Measurements from ENCODE around the gene AP2B1. TPM values are rescaled to one million over a fixed set of nuclear protein-coding genes. Genes with fewer than 3 reads are reported as not detected.

The AP2B1 gene
- total and polyA plus RNA-seq, 9 of the 15 experiments (the other 6 are each of a cell fraction or from before 2014, with no cell fraction given): 60.1 to 287 (median 105) TPM

GRCh38 chr17:35734396-35734795 is 147.3 kb downstream of the AP2B1 start:
- no peak for DNase-seq (ENCODE audit: extremely low read depth in 1 of 4, low spot score in 3 of 4)
- Histone ChIP-seq H3K9me1 (ENCODE audit: control insufficient read depth, insufficient read depth, low read length) (no peaks in the 10 kb centered on the region), H3K4me3 (no peak overlapping the region), H3K4me1 (replicated peaks in 1 of 2; ENCODE audit: control insufficient read depth in 2 of 2, insufficient read depth in 2 of 2, low read length in 2 of 2) (peaks cover 3 to 17% of the 10 kb centered on the region in 2 experiments; a peak in 3 of 5 replicates), H3K27ac (ENCODE audit: extremely low read depth, low read depth, low read length) (no peak overlapping the region), H3K9ac (ENCODE audit: insufficient read depth in 1 of 2, low read depth in 2 of 2, low read length in 2 of 2) (no peak overlapping the region), H3K27me3 (ENCODE audit: control insufficient read depth in 2 of 2, insufficient read depth in 2 of 2, low read length in 2 of 2) (peaks cover 28 to 52% of the 10 kb centered on the region in 2 experiments; a peak in 4 of 5 replicates), H3K79me2 (ENCODE audit: control insufficient read depth, insufficient read depth, low read length) (no peaks in the 10 kb centered on the region), H4K20me1 (replicated peaks; ENCODE audit: control insufficient read depth, insufficient read depth, low read length) (peaks cover 3% of the 10 kb centered on the region), H3K36me3 (ENCODE audit: control insufficient read depth, insufficient read depth, low read length) (no peaks in the 10 kb centered on the region), H3K9me3 (replicated peaks; ENCODE audit: control insufficient read depth, insufficient read depth, low read depth, low read length) (no peaks in the 10 kb centered on the region), H2AFZ (ENCODE audit: low read depth, low read length) (no peak overlapping the region), H3K4me2 (ENCODE audit: insufficient read depth, low read length) (no peak overlapping the region)
- CTCF ChIA-PET (ENCODE audit: low intra/inter-chr PET ratio): no interaction called here
- no peak for ATAC-seq
- FAIRE-seq: no peak
- no TSS peak for BruUV-seq (replicated peaks)
- in situ Hi-C loops (cut with MboI) (loop anchor here (25.0 kb wide), 1 partner anchor 1297 kb away; no protein-coding TSS in a partner anchor), intact Hi-C loops (cut with micrococcal nuclease) (loop anchor here (5.0 kb wide), 1 partner anchor 177 kb away; no protein-coding TSS in a partner anchor)
- 3% methylated on average over 7 of the region's 7 CpGs for WGBS (ENCODE audit: insufficient coverage, low coverage, missing lambda C conversion rate)
- POLR2A ChIA-PET: no interaction called here
- TF ChIP-seq ZBTB5 (IDR thresholded peaks at IDR 0.05) (no peak), CBX2 (IDR thresholded peaks at IDR 0.05; ENCODE audit: insufficient read depth, low read length, poor library complexity, severe bottlenecking) (no peak), NFE2L1 (tag; IDR thresholded peaks at IDR 0.05; ENCODE audit: borderline replicate concordance, low read depth) (no peak)

All from K562 (cell line).